ENCODE results near the gene UMODL1. TPM values are rescaled to one million over a fixed set of nuclear protein-coding genes. Genes with fewer than 3 reads are reported as not detected.

UMODL1 gene
- total and polyA plus RNA-seq, 2 of the 13 experiments (the other 11 are each of a cell fraction or from before 2014, with no cell fraction given), result not detected

- TF ChIP-seq ZNF784 (CRISPR knock-in tag; IDR thresholded peaks at IDR 0.05; ENCODE audit: borderline replicate concordance), result no peak
Measured at GRCh38 chr21:42164818-42165217, 93.7 kb downstream of the UMODL1 start (continued).

DNA sequence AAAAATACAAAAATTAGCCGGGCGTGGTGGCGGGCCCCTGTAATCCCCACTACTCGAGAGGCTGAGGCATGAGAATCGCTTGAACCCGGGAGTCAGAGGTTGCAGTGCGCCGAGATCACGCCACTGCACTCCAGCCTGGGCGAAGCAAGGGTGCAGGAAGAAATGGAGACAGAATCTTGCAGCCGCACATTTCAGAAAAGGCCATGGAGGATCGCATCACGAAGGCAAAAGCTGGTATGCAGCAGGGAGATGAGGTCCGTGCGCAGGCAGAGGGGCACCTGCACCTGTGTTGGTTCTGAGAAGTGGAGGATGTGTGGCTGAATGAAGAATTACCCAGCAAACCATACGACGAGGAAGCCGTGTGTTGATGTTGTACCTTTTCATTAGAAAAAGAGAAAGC lies 94.8 kb downstream of the UMODL1 start:
- Histone ChIP-seq H2AFZ (ENCODE audit: low read length) (no peak overlapping the region), H3K4me3 (replicated peaks in 1 of 3; ENCODE audit: insufficient read depth in 1 of 3, low read depth in 2 of 3, low read length in 3 of 3) (no peak overlapping the region), H3K27me3 (ENCODE audit: control insufficient read depth in 1 of 2, insufficient read depth in 2 of 2, low read length in 2 of 2) (no peaks in the 10 kb centered on the region), H3K27ac (ENCODE audit: extremely low read length, insufficient read depth, low read length) (no peak overlapping the region), H3K9ac (ENCODE audit: insufficient read depth, low read depth, low read length) (no peak overlapping the region), H3K4me2 (ENCODE audit: low read depth, low read length) (no peak overlapping the region), H3K36me3 (replicated peaks in 1 of 2; ENCODE audit: control insufficient read depth in 1 of 2, insufficient read depth in 2 of 2, low read length in 2 of 2) (no peaks in the 10 kb centered on the region), H3K4me1 (ENCODE audit: insufficient read depth, low read length) (no peaks in the 10 kb centered on the region), H4K20me1 (ENCODE audit: insufficient read depth, low read length) (no peaks in the 10 kb centered on the region), H3K79me2 (ENCODE audit: insufficient read depth, low read length) (no peaks in the 10 kb centered on the region), H3K9me3 (ENCODE audit: low read length) (no peaks in the 10 kb centered on the region)
- BruUV-seq (replicated peaks), result no TSS peak
- in situ Hi-C loops (cut with HindIII; ENCODE audit: extremely low pct_ligation_motif_present, low pct_unique_long_range_greater_than_20kb) (no loop called here), intact Hi-C loops (cut with micrococcal nuclease; ENCODE audit: unreplicated experiment) (no loop called here)
- CTCF ChIA-PET (ENCODE audit: low intra/inter-chr PET ratio, low total read pairs), result no interaction called here
- DNase-seq (ENCODE audit: low spot score) (no peak), FAIRE-seq (no peak), ATAC-seq (no peak)
- 64% methylated on average over 18 of the region's 18 CpGs for WGBS (ENCODE audit: low lambda C conversion rate)
- TF ChIP-seq ATF7 (IDR thresholded peaks at IDR 0.05), result no peak
- no peak for TF ChIP-seq ATF7 (CRISPR knock-in tag; IDR thresholded peaks at IDR 0.05)
- no peak for TF ChIP-seq DRAP1 (CRISPR knock-in tag; IDR thresholded peaks at IDR 0.05)
- TF ChIP-seq ZNF674 (CRISPR knock-in tag; IDR thresholded peaks at IDR 0.05; ENCODE audit: low read depth), result no peak
- no peak for TF ChIP-seq BCL6 (CRISPR knock-in tag; IDR thresholded peaks at IDR 0.05)
- TF ChIP-seq THYN1 (CRISPR knock-in tag; IDR thresholded peaks at IDR 0.05; ENCODE audit: borderline replicate concordance, low read depth), result no peak
- TF ChIP-seq THAP11 (CRISPR knock-in tag; IDR thresholded peaks at IDR 0.05), result no peak
- no peak for TF ChIP-seq ZNF550 (CRISPR knock-in tag; IDR thresholded peaks at IDR 0.05; ENCODE audit: borderline replicate concordance)
- no peak for TF ChIP-seq ETV5 (CRISPR knock-in tag; IDR thresholded peaks at IDR 0.05; ENCODE audit: borderline replicate concordance)
- TF ChIP-seq NFIC (IDR thresholded peaks at IDR 0.05; ENCODE audit: low read length), result no peak
- TF ChIP-seq HNRNPL (IDR thresholded peaks at IDR 0.05; ENCODE audit: low read depth, low read length), result no peak
- no peak for TF ChIP-seq ZNF274 (CRISPR knock-in tag; IDR thresholded peaks at IDR 0.05)
- no peak for TF ChIP-seq ELF3 (CRISPR knock-in tag; IDR thresholded peaks at IDR 0.05)
- no peak for TF ChIP-seq ZNF614 (CRISPR knock-in tag; IDR thresholded peaks at IDR 0.05; ENCODE audit: borderline replicate concordance)
- TF ChIP-seq ZNF451 (CRISPR knock-in tag; IDR thresholded peaks at IDR 0.05), result no peak
- TF ChIP-seq SALL1 (CRISPR knock-in tag; IDR thresholded peaks at IDR 0.05), result no peak
- TF ChIP-seq ZNF354B (CRISPR knock-in tag; IDR thresholded peaks at IDR 0.05), result no peak
- TF ChIP-seq EED (CRISPR knock-in tag; IDR thresholded peaks at IDR 0.05), result no peak
- TF ChIP-seq ADNP (CRISPR knock-in tag; IDR thresholded peaks at IDR 0.05), result no peak
- TF ChIP-seq SRY (CRISPR knock-in tag; IDR thresholded peaks at IDR 0.05), result no peak
- POLR2A ChIA-PET, result no interaction called here
